GM19372 (cell line): ENCODE measurements around the gene BOLA1.
"Not testable (repeated sequence)": the region's sequence is repeated elsewhere in the genome, so short reads cannot be mapped to it uniquely, and the experiment has no call there.

Source experiments
- ATAC-seq: cut with Tn5 transposase; IDR thresholded peaks from one replicate; pipeline ENCODE4 v1.9.1; 2021; ENCODE audit warnings: mild to moderate bottlenecking, low read depth, moderate library complexity; ENCODE audit not compliant: unreplicated experiment

Gene BOLA1

GRCh38 chr1:149899460-149900284 lies at the start of gene BOLA1:
TSS of gene BOLA1 (plus strand) at chr1:149899568. CDS start at chr1:149900060, 492 bp downstream.
- ATAC-seq = peak; percentile 97

GRCh38 chr1:149849947-149850360 lies 49.4 kb upstream of the BOLA1 start:
- ATAC-seq = no peak

- ATAC-seq = peak; percentile 51
Measured at GRCh38 chr1:149850732-149851345, 48.5 kb upstream of the BOLA1 start.

GRCh38 chr1:149851585-149852213 lies 47.7 kb upstream of the BOLA1 start:
- ATAC-seq = peak; percentile 31

GRCh38 chr1:149852263-149852662 lies 47.1 kb upstream of the BOLA1 start:
- ATAC-seq = peak; percentile 17

- peak; percentile 4 for ATAC-seq
Measured at GRCh38 chr1:149860271-149860670, 39.1 kb upstream of the BOLA1 start.

GRCh38 chr1:149860684-149861496 lies 38.5 kb upstream of the BOLA1 start:
- peak; percentile 68 for ATAC-seq

- peak; percentile 3 for ATAC-seq
Measured at GRCh38 chr1:149861497-149862054, 37.8 kb upstream of the BOLA1 start.

GRCh38 chr1:149866887-149867286 lies 32.5 kb upstream of the BOLA1 start:
- ATAC-seq = not testable (repeated sequence)

GRCh38 chr1:149873060-149873459 lies 26.3 kb upstream of the BOLA1 start:
- ATAC-seq = not testable (repeated sequence)

GRCh38 chr1:149877211-149877946 lies 22.0 kb upstream of the BOLA1 start:
- ATAC-seq = no peak

- no peak for ATAC-seq
Measured at GRCh38 chr1:149879556-149879955, 19.8 kb upstream of the BOLA1 start.

- no peak for ATAC-seq
Measured at GRCh38 chr1:149881876-149882275, 17.5 kb upstream of the BOLA1 start.

GRCh38 chr1:149883598-149884247 lies 15.6 kb upstream of the BOLA1 start:
- no peak for ATAC-seq

- no peak for ATAC-seq
Measured at GRCh38 chr1:149884433-149885338, 14.7 kb upstream of the BOLA1 start.

GRCh38 chr1:149885339-149886120 lies 13.8 kb upstream of the BOLA1 start:
- no peak for ATAC-seq

GRCh38 chr1:149886121-149886395 lies 13.3 kb upstream of the BOLA1 start:
- not testable (repeated sequence) for ATAC-seq
